ENCODE results near the gene CRHR1.

Gene CRHR1

GRCh38 chr17:45759761-45760160 is 24.4 kb upstream of the CRHR1 start:
- no peak for DNase-seq

GRCh38 chr17:45761957-45762565 is 22.1 kb upstream of the CRHR1 start:
- no peak for DNase-seq

- no peak for DNase-seq
Measured at GRCh38 chr17:45763182-45763581, 20.9 kb upstream of the CRHR1 start.

GRCh38 chr17:45764479-45764878 is 19.6 kb upstream of the CRHR1 start:
- DNase-seq: no peak

- DNase-seq: no peak
Measured at GRCh38 chr17:45768000-45768399, 16.1 kb upstream of the CRHR1 start.

GRCh38 chr17:45770632-45771270 is 13.4 kb upstream of the CRHR1 start:
- peak; percentile 73 for DNase-seq

GRCh38 chr17:45771271-45771959 is 12.7 kb upstream of the CRHR1 start:
- peak; percentile 73 for DNase-seq

- no peak for DNase-seq
Measured at GRCh38 chr17:45775148-45775547, 9.0 kb upstream of the CRHR1 start.

GRCh38 chr17:45775576-45776011 is 8.5 kb upstream of the CRHR1 start:
- DNase-seq: no peak

- no peak for DNase-seq
Measured at GRCh38 chr17:45776896-45777295, 7.2 kb upstream of the CRHR1 start.

- DNase-seq: no peak
Measured at GRCh38 chr17:45777388-45777787, 6.7 kb upstream of the CRHR1 start.

- DNase-seq: no peak
Measured at GRCh38 chr17:45780921-45781320, 3.2 kb upstream of the CRHR1 start.

- peak; percentile 64 for DNase-seq
Measured at GRCh38 chr17:45782889-45783592, 1.1 kb upstream of the CRHR1 start.

GRCh38 chr17:45783593-45784292 is 377 bp upstream of the CRHR1 start:
- peak; percentile 51 for DNase-seq

- no peak for DNase-seq
Measured at GRCh38 chr17:45784741-45785479, 790 bp downstream of the CRHR1 start.

- no peak for DNase-seq
Measured at GRCh38 chr17:45785480-45786193, 1.5 kb downstream of the CRHR1 start.

- DNase-seq: no peak
Measured at GRCh38 chr17:45786349-45786748, 2.2 kb downstream of the CRHR1 start.

- no peak for DNase-seq
Measured at GRCh38 chr17:45787044-45787443, 2.9 kb downstream of the CRHR1 start.

- no peak for DNase-seq
Measured at GRCh38 chr17:45787656-45788055, 3.5 kb downstream of the CRHR1 start.

GRCh38 chr17:45788057-45788456 is 3.9 kb downstream of the CRHR1 start:
- DNase-seq: no peak

- DNase-seq: no peak
Measured at GRCh38 chr17:45789874-45790273, 5.8 kb downstream of the CRHR1 start.

Data from NCI-H2227 treated with DMSO at 0.1 percent for 48 hours (cell line).